DMS153 treated with DMSO at 0.1 percent for 48 hours (cell line): ENCODE measurements around the gene CHCHD3.
"Not testable (repeated sequence)": the region's sequence is repeated elsewhere in the genome, so short reads cannot be mapped to it uniquely, and the experiment has no call there.

Experiments used
- DNase-seq: peaks from one replicate; lab custom pipeline; 2025; ENCODE audit not compliant: unreplicated experiment; lab: John Stamatoyannopoulos, UW

Gene CHCHD3

GRCh38 chr7:133047321-133047720 lies 34.6 kb downstream of the CHCHD3 start:
- DNase-seq: no peak

- DNase-seq: no peak
These were observed 37.0 kb downstream of the CHCHD3 start for GRCh38 chr7:133044722-133045473.

GRCh38 chr7:133040674-133041073 lies 41.2 kb downstream of the CHCHD3 start:
- no peak for DNase-seq

- no peak for DNase-seq
These were observed 41.7 kb downstream of the CHCHD3 start for GRCh38 chr7:133040178-133040577.

GRCh38 chr7:133039614-133040013 lies 42.3 kb downstream of the CHCHD3 start:
- DNase-seq: no peak

- no peak for DNase-seq
These were observed 45.6 kb downstream of the CHCHD3 start for GRCh38 chr7:133036289-133036688.

- DNase-seq: not testable (repeated sequence)
These were observed 46.6 kb downstream of the CHCHD3 start for GRCh38 chr7:133035240-133035639.

GRCh38 chr7:133030346-133030745 lies 51.5 kb downstream of the CHCHD3 start:
- no peak for DNase-seq

GRCh38 chr7:133029463-133029862 lies 52.4 kb downstream of the CHCHD3 start:
- no peak for DNase-seq

- no peak for DNase-seq
These were observed 54.5 kb downstream of the CHCHD3 start for GRCh38 chr7:133027397-133027796.

GRCh38 chr7:133026210-133026859 lies 55.6 kb downstream of the CHCHD3 start:
- no peak for DNase-seq

GRCh38 chr7:133025056-133025455 lies 56.8 kb downstream of the CHCHD3 start:
- no peak for DNase-seq

GRCh38 chr7:133024596-133024995 lies 57.3 kb downstream of the CHCHD3 start:
- no peak for DNase-seq

GRCh38 chr7:133023370-133024071 lies 58.4 kb downstream of the CHCHD3 start:
- no peak for DNase-seq

- DNase-seq: no peak
These were observed 59.2 kb downstream of the CHCHD3 start for GRCh38 chr7:133022661-133023060.

GRCh38 chr7:133021196-133021595 lies 60.7 kb downstream of the CHCHD3 start:
- no peak for DNase-seq

GRCh38 chr7:133020496-133020895 lies 61.4 kb downstream of the CHCHD3 start:
- DNase-seq: no peak

- no peak for DNase-seq
These were observed 62.3 kb downstream of the CHCHD3 start for GRCh38 chr7:133019590-133019989.

- DNase-seq: no peak
These were observed 65.3 kb downstream of the CHCHD3 start for GRCh38 chr7:133016604-133017003.

GRCh38 chr7:133015888-133016287 lies 66.0 kb downstream of the CHCHD3 start:
- DNase-seq: no peak

- no peak for DNase-seq
These were observed 70.1 kb downstream of the CHCHD3 start for GRCh38 chr7:133011746-133012145.
